SU-DHL-6 (cell line): ENCODE data around the gene MTCL1.

ENCODE experiments used
- EZH2phosphoT487 ChIP-seq: fragments of 200-600 bp; sonication (generic), shearing (Covaris generic); conservative IDR thresholded peaks from 2 replicates; pipeline ENCODE4 v1.6.1; 2018; ENCODE audit warnings: mild to moderate bottlenecking, antibody characterized with exemption, low read length, moderate library complexity, mixed read lengths
- TF ChIP-seq, protein P1 (sequence below): fragments of 200-600 bp; sonication (generic); IDR thresholded peaks from one replicate; pipeline ENCODE4 v1.5.1; 2017; ENCODE audit warnings: antibody characterized with exemption, mild to moderate bottlenecking, low read length, moderate library complexity; ENCODE audit not compliant: insufficient read depth, poor library complexity, severe bottlenecking

DNA sequence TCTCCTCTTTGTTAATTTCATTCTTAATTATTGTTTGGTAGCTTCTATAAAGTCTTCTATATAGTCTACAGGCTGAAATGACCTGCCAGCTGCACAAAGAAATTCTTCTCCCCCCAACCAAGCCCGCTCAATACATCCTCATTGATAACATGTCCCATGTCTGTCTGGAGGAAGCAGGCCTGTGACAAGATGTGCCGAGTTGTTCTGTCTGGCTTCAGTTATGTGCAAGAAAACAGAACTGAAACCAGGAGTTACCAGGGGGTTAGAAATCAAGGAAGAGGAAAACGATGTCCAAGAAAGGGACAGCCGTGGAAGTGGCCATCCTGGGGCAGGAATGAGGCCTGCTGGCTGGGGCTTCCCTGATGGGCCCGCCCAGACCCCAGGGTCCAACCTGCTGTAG, 57.6 kb downstream of the MTCL1 start:
- TF ChIP-seq, protein P1, sequence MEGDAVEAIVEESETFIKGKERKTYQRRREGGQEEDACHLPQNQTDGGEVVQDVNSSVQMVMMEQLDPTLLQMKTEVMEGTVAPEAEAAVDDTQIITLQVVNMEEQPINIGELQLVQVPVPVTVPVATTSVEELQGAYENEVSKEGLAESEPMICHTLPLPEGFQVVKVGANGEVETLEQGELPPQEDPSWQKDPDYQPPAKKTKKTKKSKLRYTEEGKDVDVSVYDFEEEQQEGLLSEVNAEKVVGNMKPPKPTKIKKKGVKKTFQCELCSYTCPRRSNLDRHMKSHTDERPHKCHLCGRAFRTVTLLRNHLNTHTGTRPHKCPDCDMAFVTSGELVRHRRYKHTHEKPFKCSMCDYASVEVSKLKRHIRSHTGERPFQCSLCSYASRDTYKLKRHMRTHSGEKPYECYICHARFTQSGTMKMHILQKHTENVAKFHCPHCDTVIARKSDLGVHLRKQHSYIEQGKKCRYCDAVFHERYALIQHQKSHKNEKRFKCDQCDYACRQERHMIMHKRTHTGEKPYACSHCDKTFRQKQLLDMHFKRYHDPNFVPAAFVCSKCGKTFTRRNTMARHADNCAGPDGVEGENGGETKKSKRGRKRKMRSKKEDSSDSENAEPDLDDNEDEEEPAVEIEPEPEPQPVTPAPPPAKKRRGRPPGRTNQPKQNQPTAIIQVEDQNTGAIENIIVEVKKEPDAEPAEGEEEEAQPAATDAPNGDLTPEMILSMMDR, result no peak
- no peak for TF ChIP-seq EZH2phosphoT487
